Ascending aorta (tissue), 2 donors: ENCODE results near the gene RNF217. TPM values are rescaled to one million over a fixed set of nuclear protein-coding genes. Genes with fewer than 3 reads are reported as not detected.

Source experiments
- DNase-seq, 2 donors: peaks; one replicate each; pipeline ENCODE4 v3.0.0-alpha.2; 2019; ENCODE audit warnings: low spot score in 2 of 2
- H3K27ac ChIP-seq, 2 donors: fragments of 200-600 bp; sonication (generic); one replicate each; pipeline ENCODE4 v1.5.1; 2016 to 2017; ENCODE audit warnings: mild to moderate bottlenecking in 1 of 2
- H3K27me3 ChIP-seq: fragments of 200-600 bp; sonication (generic); one replicate; pipeline ENCODE4 v1.5.1; 2017
- H3K36me3 ChIP-seq, 2 donors: fragments of 200-600 bp; sonication (generic); one replicate each; pipeline ENCODE4 v1.5.1; 2016
- H3K4me1 ChIP-seq, 2 donors: fragments of 200-600 bp; sonication (generic); one replicate each; pipeline ENCODE4 v1.5.1; 2016 to 2017; ENCODE audit warnings: mild to moderate bottlenecking in 1 of 2
- H3K4me3 ChIP-seq, 2 donors: fragments of 200-600 bp; sonication (generic); one replicate each; pipeline ENCODE4 v1.5.1; 2016 to 2017; ENCODE audit warnings: mild to moderate bottlenecking in 1 of 2
- H3K9me3 ChIP-seq, 2 donors: fragments of 200-600 bp; sonication (generic); one replicate each; pipeline ENCODE4 v1.5.1; 2016
- CTCF ChIP-seq, 3 experiments: fragments of 200-600 bp in 2 of 3; fragments of 450-650 bp in 1 of 3; sonication (generic) in 2 of 3; IDR thresholded peaks; one replicate each; pipeline ENCODE4 v1.5.1; 2016 to 2019; ENCODE audit warnings: antibody characterized with exemption in 3 of 3, mild to moderate bottlenecking in 1 of 3, moderate library complexity in 1 of 3
- intact Hi-C: fragments of 100-400 bp; cut with DNase I; formaldehyde crosslinking; loops from one replicate; pipeline ENCODE4 v1.15.1; 2023
- total RNA-seq: library from RNA; depleted of rRNA; stranded (reverse); fragments of >200 nt; gene quantifications from one replicate; pipeline ENCODE4 v1.1.0, GENCODE V29; 2016

RNF217 gene
- total RNA-seq, 1 donor from 2014 or later, result 7.3 TPM

GRCh38 chr6:125009578-125009977, 47.3 kb downstream of the RNF217 start:
- no peak for TF ChIP-seq CTCF (IDR thresholded peaks at IDR 0.05)
- peaks cover 0 to 8% of the 10 kb centered on the region in 2 donors for H3K4me1 ChIP-seq
- no peaks in the 10 kb centered on the region for H3K36me3 ChIP-seq
- DNase-seq, result no peak
- no peak overlapping the region for H3K4me3 ChIP-seq
- no peaks in the 10 kb centered on the region for H3K9me3 ChIP-seq
- peak overlapping the region; percentile 32 to 38 for H3K27ac ChIP-seq
- H3K27me3 ChIP-seq, result no peaks in the 10 kb centered on the region
- intact Hi-C loops, result loop anchor here (2.0 kb wide), 1 partner anchor 47 kb away; the partner anchor contains the start of gene RNF217

GRCh38 chr6:125013938-125014660, 51.9 kb downstream of the RNF217 start:
- DNase-seq, result no peak
- TF ChIP-seq CTCF (IDR thresholded peaks at IDR 0.05), result no peak
- no peaks in the 10 kb centered on the region for H3K9me3 ChIP-seq
- no peaks in the 10 kb centered on the region for H3K27me3 ChIP-seq
- intact Hi-C loops, result no loop called here
- H3K27ac ChIP-seq, result no peak overlapping the region
- no peaks in the 10 kb centered on the region for H3K36me3 ChIP-seq
- H3K4me1 ChIP-seq, result peaks cover 0 to 8% of the 10 kb centered on the region in 2 donors
- H3K4me3 ChIP-seq, result no peak overlapping the region

GRCh38 chr6:125014661-125014957, 52.4 kb downstream of the RNF217 start:
- intact Hi-C loops, result no loop called here
- no peak for DNase-seq
- H3K9me3 ChIP-seq, result no peaks in the 10 kb centered on the region
- no peaks in the 10 kb centered on the region for H3K36me3 ChIP-seq
- H3K4me1 ChIP-seq, result peaks cover 0 to 8% of the 10 kb centered on the region in 2 donors
- no peak for TF ChIP-seq CTCF (IDR thresholded peaks at IDR 0.05)
- H3K27me3 ChIP-seq, result no peaks in the 10 kb centered on the region
- H3K4me3 ChIP-seq, result no peak overlapping the region
- H3K27ac ChIP-seq, result no peak overlapping the region

- Histone ChIP-seq H3K9me3 (no peaks in the 10 kb centered on the region), H3K4me1 (peaks cover 0 to 7% of the 10 kb centered on the region in 2 donors), H3K27ac (no peak overlapping the region), H3K4me3 (no peak overlapping the region), H3K36me3 (no peaks in the 10 kb centered on the region), H3K27me3 (no peaks in the 10 kb centered on the region)
- DNase-seq, result no peak
- TF ChIP-seq CTCF (IDR thresholded peaks at IDR 0.05), result no peak
- intact Hi-C loops, result no loop called here
Measured at GRCh38 chr6:125015152-125015551, 52.9 kb downstream of the RNF217 start.

GRCh38 chr6:125018136-125018535, 55.9 kb downstream of the RNF217 start:
- TF ChIP-seq CTCF (IDR thresholded peaks at IDR 0.05), result no peak

More at GRCh38 chr6:125018136-125018535, 55.9 kb downstream of the RNF217 start:
- no peak for DNase-seq
- Histone ChIP-seq H3K9me3 (no peaks in the 10 kb centered on the region), H3K27me3 (no peaks in the 10 kb centered on the region), H3K27ac (no peak overlapping the region), H3K4me1 (peaks cover 0 to 12% of the 10 kb centered on the region in 2 donors), H3K4me3 (no peak overlapping the region), H3K36me3 (no peaks in the 10 kb centered on the region)
- intact Hi-C loops, result no loop called here
